ENCODE results near the gene ARTN.

The ARTN gene

GRCh38 chr1:43985984-43986595 is 52.5 kb downstream of the ARTN start:
- no peak for DNase-seq (ENCODE audit: low spot score)

GRCh38 chr1:43986712-43987111 is 53.1 kb downstream of the ARTN start:
- no peak for DNase-seq (ENCODE audit: low spot score)
